GM18520 (cell line): ENCODE measurements around the gene SLC35A2.
A peak's percentile ranks its signal among the peaks of the same experiment; 100 is the strongest.
"Not testable (repeated sequence)": the region's sequence is repeated elsewhere in the genome, so short reads cannot be mapped to it uniquely, and the experiment has no call there.

Experiments
- ATAC-seq: cut with Tn5 transposase; IDR thresholded peaks from one replicate; pipeline ENCODE4 v1.9.1; 2021; ENCODE audit not compliant: unreplicated experiment

The SLC35A2 gene

DNA sequence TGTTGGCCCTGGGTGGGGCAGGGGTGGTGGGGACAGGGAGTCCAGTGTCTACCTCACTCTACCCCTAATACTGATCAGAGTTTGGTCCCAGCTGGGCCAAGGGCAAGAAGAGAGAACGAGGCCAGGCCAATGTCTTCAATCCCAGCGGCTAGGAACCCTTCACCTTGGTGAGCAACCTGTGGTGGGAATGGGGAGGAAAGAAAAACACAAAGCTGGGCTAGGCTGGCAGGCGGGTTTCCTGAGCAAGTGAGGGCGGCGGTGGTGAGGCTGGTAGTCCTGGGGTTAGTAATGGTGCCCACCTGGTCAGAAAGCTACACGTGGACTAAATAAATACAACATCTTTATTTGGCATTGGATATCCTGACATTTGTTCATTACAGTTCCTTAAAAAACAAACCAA lies 8.2 kb downstream of the SLC35A2 start:
- no peak for ATAC-seq

DNA sequence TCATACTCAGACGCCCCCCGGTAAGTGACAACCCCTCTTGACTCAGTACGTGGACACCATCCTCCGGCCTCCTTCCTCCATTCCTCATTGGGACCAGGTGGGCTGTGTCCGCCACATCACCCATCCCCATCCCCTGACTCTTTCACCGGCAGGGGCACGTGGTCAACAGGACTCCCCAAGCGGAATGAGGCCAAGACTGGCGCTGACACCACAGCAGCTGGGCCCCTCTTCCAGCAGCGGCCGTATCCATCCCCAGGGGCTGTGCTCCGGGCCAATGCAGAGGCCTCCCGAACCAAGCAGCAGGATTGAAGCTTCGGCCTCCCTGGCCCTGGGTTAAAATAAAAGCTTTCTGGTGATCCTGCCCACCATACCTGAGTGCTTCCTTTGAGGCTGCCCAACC lies 8.7 kb downstream of the SLC35A2 start:
- ATAC-seq: no peak

DNA sequence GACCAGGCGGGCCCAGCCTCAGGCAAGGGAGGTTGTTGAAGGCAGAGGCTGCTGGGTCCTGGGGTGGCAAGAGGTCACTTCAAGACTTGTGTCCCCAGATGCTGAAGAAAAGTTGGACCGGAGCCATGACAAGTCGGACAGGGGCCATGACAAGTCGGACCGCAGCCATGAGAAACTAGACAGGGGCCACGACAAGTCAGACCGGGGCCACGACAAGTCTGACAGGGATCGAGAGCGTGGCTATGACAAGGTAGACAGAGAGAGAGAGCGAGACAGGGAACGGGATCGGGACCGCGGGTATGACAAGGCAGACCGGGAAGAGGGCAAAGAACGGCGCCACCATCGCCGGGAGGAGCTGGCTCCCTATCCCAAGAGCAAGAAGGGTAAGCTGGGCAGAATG lies 9.3 kb downstream of the SLC35A2 start:
- no peak for ATAC-seq

DNA sequence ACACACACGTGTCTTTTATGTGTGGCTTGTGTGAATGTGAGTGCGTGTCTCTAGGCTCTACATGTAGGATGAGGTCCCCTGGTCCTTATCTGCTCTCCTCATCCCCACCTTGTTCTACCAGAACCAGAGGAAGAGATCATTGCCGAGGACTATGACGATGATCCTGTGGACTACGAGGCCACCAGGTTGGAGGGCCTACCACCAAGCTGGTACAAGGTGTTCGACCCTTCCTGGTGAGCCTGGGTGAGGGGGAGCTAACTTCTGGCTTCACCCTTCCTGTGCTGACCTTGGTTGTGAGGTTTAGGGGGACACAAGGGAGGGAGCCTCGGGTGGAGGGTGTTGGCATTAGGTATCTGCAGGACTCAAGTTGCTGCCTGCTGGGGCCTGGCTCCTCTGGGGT lies 10.4 kb downstream of the SLC35A2 start:
- no peak for ATAC-seq

DNA sequence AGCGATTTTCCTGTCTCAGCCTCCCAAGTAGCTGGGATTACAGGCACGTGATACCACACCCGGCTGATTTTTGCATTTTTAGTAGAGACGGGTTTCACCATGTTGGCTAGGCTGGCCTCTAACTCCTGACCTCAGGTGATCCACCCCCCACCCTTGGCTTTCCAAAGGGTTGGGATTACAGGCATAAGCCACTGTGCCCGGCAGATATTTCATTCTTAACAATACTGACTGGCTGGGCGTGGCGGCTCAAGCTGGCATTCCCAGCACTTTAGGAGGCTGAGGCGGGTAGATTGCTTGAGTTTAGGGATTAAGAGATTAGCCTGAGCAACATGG lies 12.4 kb downstream of the SLC35A2 start:
- ATAC-seq: no peak

DNA sequence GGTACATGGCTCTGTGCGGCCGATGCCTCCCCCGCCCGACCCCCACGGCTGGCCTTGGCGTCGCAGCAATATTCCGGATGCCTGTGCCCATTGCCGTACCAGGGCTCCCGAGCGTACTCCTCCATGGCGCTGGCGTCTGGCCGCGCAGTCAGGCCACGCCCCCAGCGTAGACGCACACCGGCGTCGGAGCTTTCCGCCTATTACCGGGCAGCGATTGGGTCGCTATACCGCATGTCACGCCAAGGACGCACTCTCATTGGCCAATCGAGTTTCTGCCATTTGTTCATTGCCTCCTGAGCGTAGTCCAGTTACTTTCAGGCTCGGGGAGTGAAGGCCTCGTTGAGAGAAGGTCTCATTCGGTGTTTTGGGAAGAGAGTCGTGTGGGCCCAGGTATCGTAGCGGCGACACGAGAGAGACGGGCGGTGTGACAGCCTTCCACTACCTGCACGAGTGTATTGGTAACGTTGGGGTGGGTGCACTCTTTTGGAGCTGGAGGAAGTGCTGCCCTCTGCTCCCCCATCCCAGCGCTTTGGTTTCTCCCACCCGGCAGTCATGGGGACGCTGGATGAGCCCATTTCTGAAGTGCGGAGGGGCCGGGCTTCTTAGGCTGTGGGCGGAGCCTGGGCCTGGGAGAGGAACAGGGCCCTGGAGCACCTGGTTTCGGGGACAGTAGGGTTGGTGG lies 13.7 kb downstream of the SLC35A2 start, which contains the start of the genes PQBP1 and TIMM17B:
Gene PQBP1 (plus strand): TSS at position 306 of the 682 bp plus-strand sequence. CDS start 580 bp downstream, outside the sequence.
Gene TIMM17B (minus strand): TSS at position 144 of the 682 bp plus-strand sequence. CDS start 19 bp downstream, at position 125.
- ATAC-seq: peak; percentile 94

DNA sequence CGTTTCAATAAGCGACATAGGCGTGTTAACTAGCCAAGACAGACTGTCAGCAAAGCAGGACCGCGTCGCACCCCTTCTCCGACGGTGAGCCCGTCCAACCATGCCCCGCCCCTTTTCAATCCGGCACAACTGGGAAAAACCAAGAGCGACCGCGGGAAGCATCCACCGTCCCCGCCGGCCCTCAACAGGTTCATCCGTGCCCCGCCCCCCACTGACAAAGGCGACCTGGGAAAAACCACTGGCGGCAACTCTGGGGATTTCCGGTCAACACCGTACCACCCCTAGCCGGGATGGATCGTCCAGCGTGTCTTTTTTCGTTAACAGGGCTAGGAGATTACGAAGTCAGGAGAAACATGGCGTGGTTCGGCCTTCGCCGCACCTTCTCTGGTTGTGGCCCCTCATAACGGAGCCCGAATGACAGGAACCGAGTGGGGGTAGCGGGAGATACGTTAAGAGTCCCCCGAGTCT lies 14.3 kb downstream of the SLC35A2 start:
- no peak for ATAC-seq

DNA sequence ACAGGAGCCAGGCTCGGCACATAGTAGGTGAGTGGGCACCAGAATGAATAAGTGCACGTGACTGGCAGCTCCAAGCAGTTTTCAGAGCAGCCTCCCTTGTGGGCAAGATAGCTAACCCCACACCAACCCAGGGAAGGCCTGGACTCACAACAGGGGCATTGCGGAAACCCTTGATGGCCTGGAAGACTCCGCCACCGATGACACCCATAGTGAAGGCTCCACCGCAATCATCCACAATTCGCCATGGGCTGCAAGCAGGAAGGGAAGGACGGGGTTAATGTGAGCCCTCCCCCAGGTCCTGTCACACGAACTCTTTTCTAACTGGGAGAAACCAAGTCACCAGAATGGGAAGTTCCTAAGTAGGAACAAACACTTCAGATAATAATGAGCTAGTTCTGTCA lies 14.8 kb downstream of the SLC35A2 start:
- no peak for ATAC-seq

DNA sequence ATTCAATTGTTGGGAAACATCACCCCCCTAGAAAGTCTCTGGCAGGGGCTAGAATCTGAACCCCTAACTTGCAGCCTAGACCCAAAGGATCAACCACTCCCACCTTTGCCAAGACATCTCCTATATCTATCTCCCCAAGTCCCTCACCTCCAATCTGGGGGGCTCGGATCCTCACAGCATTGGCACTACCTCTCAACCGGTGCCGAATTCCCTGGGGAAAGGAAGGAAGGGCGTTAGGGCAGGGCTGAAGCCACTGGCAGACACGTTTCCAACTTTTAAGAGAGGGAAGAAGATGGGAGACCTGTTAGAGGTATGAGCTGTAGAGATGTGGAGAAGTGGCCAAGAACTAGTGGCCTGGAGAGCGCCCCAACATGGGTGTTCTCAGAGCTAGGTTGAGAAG lies 16.6 kb downstream of the SLC35A2 start:
- ATAC-seq: no peak

DNA sequence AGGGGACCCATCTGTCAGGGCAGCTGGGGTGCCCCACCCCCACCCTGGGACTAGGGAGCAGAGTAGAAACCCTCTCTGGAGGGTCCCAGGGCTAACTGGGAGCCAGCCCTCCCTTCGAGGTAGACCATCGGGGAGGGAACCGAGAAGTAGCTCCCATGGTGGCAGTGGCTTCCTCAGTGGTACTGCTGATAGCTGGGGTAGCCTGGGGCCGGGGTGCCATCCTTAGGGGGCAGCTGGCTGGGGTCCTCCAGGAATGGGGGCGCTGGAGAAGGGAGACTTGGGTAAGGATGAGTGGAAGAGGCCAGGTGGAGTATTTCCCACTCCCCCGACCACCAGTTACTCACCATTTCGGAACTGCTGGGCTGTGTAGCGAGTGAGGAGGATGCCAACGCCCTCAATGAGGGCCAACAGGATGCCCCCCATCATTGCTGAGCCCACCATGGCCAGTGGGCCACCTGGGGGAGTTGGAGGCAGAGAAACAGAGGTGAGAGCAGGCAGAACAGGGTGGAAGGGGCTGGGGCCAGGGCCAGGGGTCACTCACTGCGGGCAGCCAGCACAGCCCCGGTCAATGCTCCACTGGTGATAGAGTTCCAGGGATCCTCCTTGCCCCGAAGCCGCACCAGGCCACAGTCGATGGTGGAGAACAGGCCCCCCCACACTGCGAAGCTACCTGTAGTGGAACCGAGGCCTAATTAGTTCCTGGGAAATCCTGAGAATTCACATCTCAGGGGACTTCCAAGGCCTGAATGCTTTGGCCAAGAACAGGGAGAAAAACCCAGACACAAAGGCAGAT lies 17.7 kb downstream of the SLC35A2 start:
- ATAC-seq: no peak

DNA sequence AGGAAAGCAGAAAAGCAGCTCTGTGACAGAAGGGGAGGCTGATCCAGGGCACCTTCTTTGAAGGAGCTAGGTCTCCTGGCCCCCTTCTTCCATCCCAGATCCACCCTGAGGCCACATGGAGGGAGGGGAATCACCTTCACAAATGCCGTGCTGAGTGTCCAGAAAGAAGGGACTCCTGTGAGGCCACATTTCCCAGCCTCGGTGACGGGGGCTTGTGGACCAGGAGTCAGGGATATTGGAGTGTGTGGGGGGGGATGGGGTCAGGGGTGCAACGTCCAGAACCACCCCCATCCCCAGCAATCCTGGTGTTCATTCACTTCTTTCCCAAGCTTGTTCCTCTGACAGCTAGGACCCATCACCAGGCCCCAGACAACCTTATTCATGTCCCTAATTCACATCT lies 18.6 kb downstream of the SLC35A2 start:
- no peak for ATAC-seq

DNA sequence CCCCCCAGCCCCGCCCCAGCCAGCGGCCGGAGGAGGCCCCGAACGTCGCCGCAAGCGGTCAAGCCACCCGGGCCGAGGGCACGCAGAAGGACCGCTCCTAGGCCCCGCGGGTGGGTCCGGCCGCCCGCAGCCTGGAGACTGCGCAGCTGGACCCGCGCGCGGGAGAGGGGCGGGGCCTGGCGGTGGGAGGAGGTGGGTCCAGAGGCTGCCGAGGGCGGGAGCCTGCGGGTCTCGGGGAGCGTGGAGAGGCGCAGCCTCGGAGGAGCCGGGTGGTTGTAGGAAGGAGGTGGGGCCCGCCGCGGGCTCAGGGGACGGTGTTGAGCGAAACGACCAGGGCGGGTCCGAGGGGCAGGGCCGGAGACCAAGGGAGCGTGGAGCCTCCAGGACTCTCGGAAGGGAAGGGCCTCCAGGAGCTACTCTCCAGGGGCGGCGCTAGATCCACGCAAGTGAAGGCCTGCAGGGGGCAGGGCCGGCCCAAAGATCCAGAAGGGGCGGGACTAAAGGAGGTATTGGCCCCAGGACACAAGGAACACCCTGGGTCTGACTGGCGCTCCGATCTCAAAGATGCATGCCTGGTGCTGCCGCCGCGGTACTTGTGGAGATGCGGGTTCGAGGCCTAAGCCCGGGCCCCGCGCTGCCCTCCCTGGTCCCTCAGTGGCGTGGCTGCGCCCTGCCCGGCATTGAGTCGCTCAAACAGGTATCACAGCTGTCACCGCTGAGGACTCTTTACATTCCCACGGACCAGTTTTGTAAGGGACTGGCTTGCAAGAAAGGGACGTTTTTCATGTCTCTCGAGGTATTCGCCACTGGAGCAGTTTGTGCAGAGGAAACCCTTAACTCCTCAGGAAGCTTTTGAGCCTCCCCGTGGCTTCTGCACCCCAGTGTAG lies 19.8 kb downstream of the SLC35A2 start:
- peak; percentile 70 for ATAC-seq

DNA sequence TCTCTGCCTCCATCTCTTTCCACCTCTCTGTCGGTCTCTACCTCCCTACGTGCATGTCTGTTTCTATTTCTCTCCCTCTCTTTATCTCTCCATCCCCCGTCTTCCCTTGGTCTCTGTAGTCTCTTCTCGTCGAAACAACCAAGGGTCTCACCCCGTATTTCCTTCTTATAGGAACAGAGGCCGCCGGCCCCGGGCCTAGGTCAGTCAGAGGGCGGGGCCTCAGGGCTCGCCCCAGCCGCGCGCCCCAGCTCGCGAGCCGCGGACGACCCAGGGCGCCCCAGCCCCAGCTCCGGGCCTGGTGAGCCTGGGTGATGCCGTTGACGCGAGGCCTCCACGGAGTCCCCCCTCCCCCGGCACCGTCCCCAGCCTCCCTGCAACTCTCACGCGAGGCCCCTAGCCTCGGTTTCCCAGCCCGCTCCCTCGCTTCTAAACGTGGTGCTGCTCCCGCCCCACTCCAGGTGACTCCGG lies 20.5 kb downstream of the SLC35A2 start:
- no peak for ATAC-seq

DNA sequence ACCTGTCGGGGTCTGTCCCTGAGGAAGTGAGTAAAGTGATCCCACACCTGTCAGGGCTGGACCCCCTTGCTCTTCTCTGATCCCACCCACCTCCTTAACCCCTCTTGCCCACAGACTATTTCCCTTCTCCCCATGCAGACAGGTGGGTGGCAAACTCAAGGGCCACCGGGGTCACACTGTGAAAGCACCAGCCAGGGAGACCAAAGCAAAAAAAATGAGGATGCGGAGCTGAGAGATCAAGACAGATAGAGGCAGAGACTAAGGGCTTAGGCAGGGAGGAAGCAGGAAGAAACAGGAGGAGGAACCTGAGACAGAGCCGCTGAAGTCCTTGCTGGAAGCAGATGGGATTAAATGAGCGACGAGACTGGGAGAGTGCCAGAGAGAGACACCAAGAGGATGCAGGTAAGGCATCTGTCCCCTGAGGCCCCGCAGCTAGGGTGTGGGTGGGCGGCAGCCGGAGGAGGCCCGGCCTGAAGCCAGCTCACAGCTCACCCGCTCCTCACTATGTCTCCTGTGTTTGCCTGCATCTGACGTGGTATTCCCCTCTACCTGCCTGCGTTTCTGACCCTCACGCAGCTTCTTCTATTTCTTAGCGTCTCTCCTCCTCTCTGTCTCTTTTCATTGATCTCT lies 21.0 kb downstream of the SLC35A2 start:
- ATAC-seq: no peak

DNA sequence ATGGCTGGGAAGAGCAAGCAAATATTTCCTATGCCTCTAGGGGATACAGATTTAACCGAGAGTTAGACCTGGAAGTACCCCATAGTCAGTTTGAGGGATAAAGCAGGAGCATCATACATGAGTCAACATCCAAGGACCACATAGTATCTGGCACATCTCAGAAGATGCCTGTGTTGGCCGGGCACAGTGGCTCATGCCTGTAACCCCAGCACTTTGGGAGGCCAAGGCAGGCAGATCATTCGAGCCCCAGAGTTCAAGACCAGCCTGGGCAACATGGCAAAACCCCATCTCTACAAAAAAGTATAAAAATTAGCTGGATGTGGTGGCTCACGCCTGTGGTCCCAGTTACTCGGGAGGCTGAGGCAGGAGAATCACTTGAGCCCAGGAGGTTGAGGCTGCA lies 24.9 kb downstream of the SLC35A2 start:
- ATAC-seq: not testable (repeated sequence)

DNA sequence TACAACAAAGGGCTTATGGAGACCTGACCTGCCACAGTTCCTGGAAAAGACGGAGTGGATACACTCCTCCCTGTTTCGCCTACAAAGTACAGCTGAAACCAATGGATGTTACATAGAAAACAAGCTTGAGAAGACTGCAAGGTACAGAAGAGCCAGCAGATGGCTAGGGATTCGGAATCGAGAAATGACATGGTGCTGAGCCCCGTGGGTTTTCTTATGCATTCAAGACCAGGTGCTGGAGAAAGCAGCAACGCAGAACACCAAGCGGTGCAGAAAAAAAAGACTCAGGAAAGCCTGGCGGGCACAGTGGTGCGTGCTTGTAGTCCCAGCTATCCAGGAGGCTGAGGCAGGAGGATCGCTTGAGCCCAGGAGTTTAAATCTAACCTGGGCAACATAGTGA lies 27.7 kb downstream of the SLC35A2 start:
- no peak for ATAC-seq

DNA sequence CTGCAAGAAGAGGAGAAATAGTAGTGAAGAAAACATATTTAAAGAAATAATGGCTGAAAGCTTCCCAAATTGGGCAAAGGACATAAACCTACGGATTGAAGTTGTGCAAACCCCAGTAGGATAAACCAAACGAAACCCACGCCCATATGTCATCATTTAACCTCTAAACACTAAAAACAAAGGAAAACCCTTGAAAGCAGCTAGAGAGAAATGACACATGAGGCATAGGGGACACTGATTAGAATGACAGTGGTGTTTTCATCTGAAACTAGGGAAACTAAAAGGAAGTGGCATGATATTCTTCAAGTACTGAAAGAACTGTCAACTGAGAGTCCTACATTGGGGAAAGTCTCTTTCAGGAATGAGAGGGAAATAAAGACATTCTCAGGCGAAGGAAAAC lies 34.5 kb downstream of the SLC35A2 start:
- ATAC-seq: not testable (repeated sequence)

DNA sequence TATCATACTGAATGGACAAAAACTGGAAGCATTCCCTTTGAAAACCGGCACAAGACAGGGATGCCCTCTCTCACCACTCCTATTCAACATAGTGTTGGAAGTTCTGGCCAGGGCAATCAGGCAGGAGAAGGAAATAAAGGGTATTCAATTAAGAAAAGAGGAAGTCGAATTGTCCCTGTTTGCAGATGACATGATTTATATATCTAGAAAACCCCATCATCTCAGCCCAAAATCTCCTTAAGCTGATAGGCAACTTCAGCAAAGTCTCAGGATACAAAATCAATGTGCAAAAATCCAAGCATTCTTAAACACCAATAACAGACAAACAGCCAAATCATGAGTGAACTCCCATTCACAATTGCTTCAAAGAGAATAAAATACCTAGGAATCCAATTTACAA lies 39.4 kb downstream of the SLC35A2 start:
- ATAC-seq: not testable (repeated sequence)

DNA sequence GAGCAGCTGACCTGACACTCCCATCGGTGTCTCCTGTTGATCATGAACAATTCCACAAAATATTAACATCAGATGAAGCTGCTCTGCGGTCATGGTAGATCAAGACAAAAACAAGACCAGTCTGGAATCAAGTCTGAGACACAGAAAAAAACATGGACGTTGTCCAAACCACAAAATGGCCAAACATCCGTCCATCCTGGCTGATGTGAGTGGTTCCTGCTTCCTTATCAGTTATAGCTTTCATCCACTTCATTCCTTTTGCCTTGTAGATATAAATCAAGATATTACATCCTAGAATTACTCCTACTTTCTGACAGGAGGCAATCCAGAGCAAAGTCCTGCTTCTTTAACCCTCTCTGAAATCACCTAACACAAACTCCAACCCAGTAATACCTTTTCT lies 47.2 kb downstream of the SLC35A2 start:
- ATAC-seq: no peak

DNA sequence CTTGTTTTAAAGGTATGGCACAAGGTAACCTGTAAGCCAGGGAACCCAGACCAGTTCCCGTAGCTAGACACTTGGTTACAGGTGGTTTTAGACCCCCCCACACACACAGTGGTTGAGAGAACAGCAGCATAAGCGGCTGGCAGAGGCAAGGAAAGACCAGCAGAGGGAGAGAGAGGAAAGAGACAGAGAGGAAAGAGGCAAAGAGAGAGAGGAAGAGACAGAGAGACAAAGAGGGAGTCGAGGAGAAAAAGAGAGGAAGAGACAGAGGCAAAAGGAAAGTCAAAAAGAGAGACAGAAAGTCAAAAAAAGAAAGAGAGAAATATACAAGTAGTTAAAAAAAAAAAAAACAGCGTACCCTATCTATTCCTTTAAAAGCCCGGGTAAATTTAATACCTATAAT lies 56.5 kb downstream of the SLC35A2 start:
- no peak for ATAC-seq
